Nephron (organoid): ENCODE data around the gene SNED1.

Experiments
- H3K27ac Mint-ChIP-seq, 3 experiments: 2 replicates each; pipeline ENCODE4 v1.8.0; 2020; ENCODE audit warnings: mixed read lengths in 3 of 3, mild to moderate bottlenecking in 2 of 3, moderate library complexity in 1 of 3
- H3K27me3 Mint-ChIP-seq: 2 replicates; pipeline ENCODE4 v1.8.0; 2021; ENCODE audit warnings: low read depth, mild to moderate bottlenecking, moderate library complexity, mixed read lengths
- H3K36me3 Mint-ChIP-seq: 2 replicates; pipeline ENCODE4 v1.8.0; 2020; ENCODE audit warnings: low read depth, mixed read lengths
- H3K4me1 Mint-ChIP-seq: 2 replicates; pipeline ENCODE4 v1.8.0; 2020; ENCODE audit warnings: mixed read lengths
- H3K4me3 Mint-ChIP-seq, 3 experiments: 2 replicates each; pipeline ENCODE4 v1.8.0; 2020; ENCODE audit warnings: mild to moderate bottlenecking in 3 of 3, mixed read lengths in 3 of 3, moderate library complexity in 2 of 3
- H3K9me3 Mint-ChIP-seq: 2 replicates; pipeline ENCODE4 v1.8.0; 2020; ENCODE audit warnings: mixed read lengths
- TF ChIP-seq, protein P1 (sequence below), 3 experiments: fragments of 200-600 bp; sonication (generic); IDR thresholded peaks; one replicate each; pipeline ENCODE4 v1.5.0; 2021; ENCODE audit warnings: antibody characterized with exemption in 3 of 3; ENCODE audit not compliant: unreplicated experiment in 3 of 3

SNED1 gene

DNA sequence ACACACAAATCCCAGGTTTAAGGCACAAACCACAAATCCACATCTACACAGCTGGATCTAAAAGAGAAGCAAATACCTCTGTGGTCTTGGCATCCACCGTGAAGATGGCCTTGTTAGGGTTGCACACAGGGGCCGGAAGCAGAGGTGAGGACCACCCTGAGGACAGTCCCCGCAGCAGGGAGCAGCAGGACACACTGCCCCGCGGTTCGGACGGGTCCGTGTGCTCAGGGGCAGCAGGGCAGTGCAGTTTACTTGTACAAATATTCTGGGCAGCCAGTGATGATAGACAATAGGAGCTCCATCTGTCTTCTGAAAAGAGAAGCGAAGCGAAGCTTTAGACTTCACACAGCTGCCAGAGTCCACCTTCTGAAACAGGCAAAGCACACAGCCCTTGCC, 142.0 kb downstream of the SNED1 start:
- peaks cover 4% of the 10 kb centered on the region for H3K27me3 Mint-ChIP-seq
- H3K4me3 Mint-ChIP-seq = no peak overlapping the region
- TF ChIP-seq, protein P1, sequence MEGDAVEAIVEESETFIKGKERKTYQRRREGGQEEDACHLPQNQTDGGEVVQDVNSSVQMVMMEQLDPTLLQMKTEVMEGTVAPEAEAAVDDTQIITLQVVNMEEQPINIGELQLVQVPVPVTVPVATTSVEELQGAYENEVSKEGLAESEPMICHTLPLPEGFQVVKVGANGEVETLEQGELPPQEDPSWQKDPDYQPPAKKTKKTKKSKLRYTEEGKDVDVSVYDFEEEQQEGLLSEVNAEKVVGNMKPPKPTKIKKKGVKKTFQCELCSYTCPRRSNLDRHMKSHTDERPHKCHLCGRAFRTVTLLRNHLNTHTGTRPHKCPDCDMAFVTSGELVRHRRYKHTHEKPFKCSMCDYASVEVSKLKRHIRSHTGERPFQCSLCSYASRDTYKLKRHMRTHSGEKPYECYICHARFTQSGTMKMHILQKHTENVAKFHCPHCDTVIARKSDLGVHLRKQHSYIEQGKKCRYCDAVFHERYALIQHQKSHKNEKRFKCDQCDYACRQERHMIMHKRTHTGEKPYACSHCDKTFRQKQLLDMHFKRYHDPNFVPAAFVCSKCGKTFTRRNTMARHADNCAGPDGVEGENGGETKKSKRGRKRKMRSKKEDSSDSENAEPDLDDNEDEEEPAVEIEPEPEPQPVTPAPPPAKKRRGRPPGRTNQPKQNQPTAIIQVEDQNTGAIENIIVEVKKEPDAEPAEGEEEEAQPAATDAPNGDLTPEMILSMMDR (IDR thresholded peaks at IDR 0.05; ENCODE audit: unreplicated experiment in 3 of 3) = no peak
- no peak overlapping the region for H3K27ac Mint-ChIP-seq
- H3K36me3 Mint-ChIP-seq = peaks cover 12% of the 10 kb centered on the region
- H3K4me1 Mint-ChIP-seq = no peaks in the 10 kb centered on the region
- no peaks in the 10 kb centered on the region for H3K9me3 Mint-ChIP-seq

DNA sequence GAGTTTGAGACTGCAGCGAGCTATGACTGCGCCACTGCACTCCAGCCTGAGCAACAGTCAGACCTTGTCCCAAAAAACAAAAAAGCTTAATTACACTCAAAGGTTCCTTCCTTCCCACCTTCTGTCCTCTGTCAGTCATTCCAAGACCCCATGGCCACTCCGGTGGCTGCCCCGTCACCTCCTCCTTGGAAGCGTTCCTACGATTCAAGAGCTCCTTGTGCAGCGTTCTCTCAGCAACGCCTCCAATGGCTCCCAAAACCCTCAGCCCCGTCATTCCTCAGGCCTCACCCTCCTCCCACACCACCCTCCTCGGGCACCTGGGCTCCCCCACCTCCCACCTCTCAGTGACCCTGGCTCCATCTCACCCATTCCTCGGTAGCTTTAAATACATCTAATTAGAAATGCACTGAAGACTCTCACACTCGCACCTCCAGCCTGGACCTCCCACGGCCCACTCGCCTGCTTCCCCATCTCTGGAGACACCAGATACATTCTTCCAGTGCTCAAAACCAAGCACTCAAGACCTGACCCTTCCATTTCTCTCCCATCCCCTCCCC, 142.9 kb downstream of the SNED1 start:
- no peak overlapping the region for H3K27ac Mint-ChIP-seq
- H3K4me3 Mint-ChIP-seq = no peak overlapping the region
- H3K36me3 Mint-ChIP-seq = peaks cover 12% of the 10 kb centered on the region
- TF ChIP-seq, protein P1 (IDR thresholded peaks at IDR 0.05; ENCODE audit: unreplicated experiment in 3 of 3) = no peak
- H3K4me1 Mint-ChIP-seq = no peaks in the 10 kb centered on the region
- peaks cover 4% of the 10 kb centered on the region for H3K27me3 Mint-ChIP-seq
- no peaks in the 10 kb centered on the region for H3K9me3 Mint-ChIP-seq

DNA sequence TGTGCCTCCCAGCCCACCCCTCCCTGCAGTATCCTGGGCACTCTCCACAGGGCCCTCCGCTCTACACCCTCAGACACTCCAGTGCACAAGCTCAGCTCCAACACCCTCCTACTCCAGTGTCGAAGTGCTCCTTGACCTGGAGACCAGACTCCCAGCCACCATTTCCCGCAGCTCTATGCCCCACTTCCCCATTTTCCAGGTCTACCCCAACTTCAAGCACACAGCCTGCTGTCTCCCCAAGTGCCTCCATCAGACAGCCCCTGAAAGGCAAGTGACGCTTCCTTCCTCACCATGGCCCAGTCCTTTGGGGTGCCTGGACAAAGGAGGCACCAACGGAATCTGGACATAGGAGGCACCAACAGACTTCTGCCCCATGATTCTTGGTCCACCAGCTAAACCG, 143.6 kb downstream of the SNED1 start:
- no peak overlapping the region for H3K4me3 Mint-ChIP-seq
- peaks cover 12% of the 10 kb centered on the region for H3K36me3 Mint-ChIP-seq
- no peak overlapping the region for H3K27ac Mint-ChIP-seq
- peaks cover 4% of the 10 kb centered on the region for H3K27me3 Mint-ChIP-seq
- no peaks in the 10 kb centered on the region for H3K9me3 Mint-ChIP-seq
- TF ChIP-seq, protein P1 (IDR thresholded peaks at IDR 0.05; ENCODE audit: unreplicated experiment in 3 of 3) = no peak
- H3K4me1 Mint-ChIP-seq = no peaks in the 10 kb centered on the region

DNA sequence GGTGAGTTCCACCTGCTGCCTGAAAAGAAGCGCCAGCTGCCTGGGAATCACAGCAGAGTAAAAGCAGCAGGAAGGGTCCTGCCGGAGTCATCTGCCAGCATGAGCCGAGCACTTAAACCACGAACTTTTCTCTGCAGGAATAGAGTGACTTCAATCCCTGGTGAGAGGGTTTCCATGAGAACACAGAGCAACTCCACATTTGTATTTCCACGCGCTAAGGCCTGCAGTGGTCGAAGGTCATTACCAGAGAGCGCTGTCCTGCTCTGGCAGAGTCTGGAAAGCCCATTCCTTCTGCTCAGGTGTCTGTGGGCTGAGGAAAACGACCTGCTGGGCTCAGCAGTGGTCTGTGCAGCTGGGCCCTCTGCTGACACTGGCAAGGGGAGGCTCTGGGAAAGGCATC, 144.2 kb downstream of the SNED1 start:
- Mint-ChIP-seq H3K27ac (no peak overlapping the region), H3K4me3 (no peak overlapping the region), H3K27me3 (peaks cover 4% of the 10 kb centered on the region), H3K4me1 (no peaks in the 10 kb centered on the region), H3K9me3 (no peaks in the 10 kb centered on the region), H3K36me3 (peaks cover 12% of the 10 kb centered on the region)
- TF ChIP-seq, protein P1 (IDR thresholded peaks at IDR 0.05; ENCODE audit: unreplicated experiment in 3 of 3) = no peak
